H1 (cell line): ENCODE measurements around the gene PRR7.

Experiments used
- ASH2L ChIP-seq: fragments of 200-600, 300-600 bp; sonication (generic); IDR thresholded peaks from one replicate; pipeline ENCODE4 v1.7.1; 2017; ENCODE audit warnings: low read length
- BCL11A ChIP-seq, 2 experiments: IDR thresholded peaks; one replicate each; pipeline ENCODE4 v1.6.1; 2011; ENCODE audit warnings: low read depth in 2 of 2, low read length in 2 of 2, mild to moderate bottlenecking in 2 of 2
- EGR1 ChIP-seq: IDR thresholded peaks from 2 replicates; pipeline ENCODE4 v1.6.1; 2011; ENCODE audit warnings: low read depth, low read length, borderline replicate concordance
- EZH2 ChIP-seq: fragments of 200-600 bp; sonication (generic); IDR thresholded peaks from 2 replicates; pipeline ENCODE4 v1.7.1; 2012; ENCODE audit warnings: low read depth, mild to moderate bottlenecking, moderate library complexity, low read length, inconsistent platforms; ENCODE audit not compliant: severe bottlenecking
- FOSL1 ChIP-seq: IDR thresholded peaks from 2 replicates; pipeline ENCODE4 v1.6.1; 2011; ENCODE audit warnings: mild to moderate bottlenecking, low read depth, low read length, moderate library complexity; ENCODE audit not compliant: insufficient read depth
- HDAC6 ChIP-seq: IDR thresholded peaks from one replicate; pipeline ENCODE4 v1.7.1; 2012; ENCODE audit warnings: low read depth, mild to moderate bottlenecking, inconsistent platforms, low read length, moderate library complexity
- JUN ChIP-seq: IDR thresholded peaks from 2 replicates; pipeline ENCODE4 v1.6.1; 2011; ENCODE audit warnings: low read depth, mild to moderate bottlenecking, improper control_type of control experiment, low read length
- KDM4A ChIP-seq: IDR thresholded peaks from one replicate; pipeline ENCODE4 v1.7.1; 2012; ENCODE audit warnings: low read depth, mild to moderate bottlenecking, moderate library complexity, low read length, inconsistent platforms; ENCODE audit not compliant: severe bottlenecking
- NANOG ChIP-seq: IDR thresholded peaks from 2 replicates; pipeline ENCODE4 v1.6.1; 2011; ENCODE audit warnings: low read length, low read depth, mild to moderate bottlenecking, inconsistent platforms; ENCODE audit not compliant: insufficient read depth, poor library complexity, severe bottlenecking
- POLR2A ChIP-seq, 2 experiments: IDR thresholded peaks; 1 replicate in 1 of 2; 2 replicates in 1 of 2; pipeline ENCODE4 v1.6.1; 2011; ENCODE audit warnings: low read depth in 2 of 2, low read length in 2 of 2, mild to moderate bottlenecking in 2 of 2; ENCODE audit errors: control extremely low read depth in 1 of 2
- RAD21 ChIP-seq, 2 experiments: IDR thresholded peaks in 1 of 2; conservative IDR thresholded peaks in 1 of 2; 2 replicates each; pipeline ENCODE4 v1.6.1; 2011; ENCODE audit warnings: low read depth in 2 of 2, low read length in 2 of 2, improper control_type of control experiment in 1 of 2, inconsistent platforms in 1 of 2, mild to moderate bottlenecking in 1 of 2, moderate library complexity in 1 of 2
- RNF2 ChIP-seq: fragments of 200-900, 300-1000 bp; sonication (generic); IDR thresholded peaks from 2 replicates; pipeline ENCODE4 v1.7.1; 2016; ENCODE audit warnings: borderline replicate concordance, low read depth, mild to moderate bottlenecking, antibody characterized with exemption, low read length; ENCODE audit not compliant: poor library complexity, severe bottlenecking; ENCODE audit errors: missing control alignments
- TBP ChIP-seq: IDR thresholded peaks from 2 replicates; pipeline ENCODE4 v1.6.1; 2011; ENCODE audit warnings: low read depth, low read length, improper control_type of control experiment
- TF ChIP-seq, protein P1 (sequence below), 3 experiments: IDR thresholded peaks; 1 replicate in 2 of 3; 2 replicates in 1 of 3; pipeline versions ENCODE4 v1.5.1 to v1.6.1; 2011; ENCODE audit warnings: low read length in 3 of 3, mild to moderate bottlenecking in 3 of 3, inconsistent platforms in 2 of 3, low read depth in 1 of 3, moderate library complexity in 1 of 3; ENCODE audit not compliant: insufficient read depth in 1 of 3; ENCODE audit errors: control extremely low read depth in 1 of 3

DNA sequence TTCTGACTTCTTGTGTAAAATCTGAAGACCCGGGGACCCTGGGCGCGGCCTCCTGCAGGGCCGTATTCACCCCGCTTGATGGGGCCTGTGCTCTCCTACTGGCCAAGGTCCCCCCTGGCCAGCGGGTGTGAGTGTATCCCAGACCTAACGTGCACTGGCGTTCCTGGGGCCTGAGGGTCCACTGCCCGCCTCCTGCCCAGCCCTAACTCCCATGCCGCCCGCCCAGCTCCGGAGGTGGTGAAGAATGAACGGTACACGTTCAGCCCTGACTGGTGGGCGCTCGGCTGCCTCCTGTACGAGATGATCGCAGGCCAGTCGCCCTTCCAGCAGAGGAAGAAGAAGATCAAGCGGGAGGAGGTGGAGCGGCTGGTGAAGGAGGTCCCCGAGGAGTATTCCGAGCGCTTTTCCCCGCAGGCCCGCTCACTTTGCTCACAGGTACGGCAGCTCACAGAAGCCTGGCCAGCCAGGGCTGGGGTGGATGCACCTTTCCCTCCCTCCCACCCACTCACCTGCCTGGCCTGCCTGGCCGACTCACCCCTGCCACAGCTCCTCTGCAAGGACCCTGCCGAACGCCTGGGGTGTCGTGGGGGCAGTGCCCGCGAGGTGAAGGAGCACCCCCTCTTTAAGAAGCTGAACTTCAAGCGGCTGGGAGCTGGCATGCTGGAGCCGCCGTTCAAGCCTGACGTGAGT lies 10.6 kb upstream of the PRR7 start:
- TF ChIP-seq, protein P1, sequence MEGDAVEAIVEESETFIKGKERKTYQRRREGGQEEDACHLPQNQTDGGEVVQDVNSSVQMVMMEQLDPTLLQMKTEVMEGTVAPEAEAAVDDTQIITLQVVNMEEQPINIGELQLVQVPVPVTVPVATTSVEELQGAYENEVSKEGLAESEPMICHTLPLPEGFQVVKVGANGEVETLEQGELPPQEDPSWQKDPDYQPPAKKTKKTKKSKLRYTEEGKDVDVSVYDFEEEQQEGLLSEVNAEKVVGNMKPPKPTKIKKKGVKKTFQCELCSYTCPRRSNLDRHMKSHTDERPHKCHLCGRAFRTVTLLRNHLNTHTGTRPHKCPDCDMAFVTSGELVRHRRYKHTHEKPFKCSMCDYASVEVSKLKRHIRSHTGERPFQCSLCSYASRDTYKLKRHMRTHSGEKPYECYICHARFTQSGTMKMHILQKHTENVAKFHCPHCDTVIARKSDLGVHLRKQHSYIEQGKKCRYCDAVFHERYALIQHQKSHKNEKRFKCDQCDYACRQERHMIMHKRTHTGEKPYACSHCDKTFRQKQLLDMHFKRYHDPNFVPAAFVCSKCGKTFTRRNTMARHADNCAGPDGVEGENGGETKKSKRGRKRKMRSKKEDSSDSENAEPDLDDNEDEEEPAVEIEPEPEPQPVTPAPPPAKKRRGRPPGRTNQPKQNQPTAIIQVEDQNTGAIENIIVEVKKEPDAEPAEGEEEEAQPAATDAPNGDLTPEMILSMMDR (IDR thresholded peaks at IDR 0.05; ENCODE audit: control extremely low read depth in 1 of 3, insufficient read depth in 1 of 3, low read depth in 1 of 3, low read length in 3 of 3): no peak
- TF ChIP-seq BCL11A (IDR thresholded peaks at IDR 0.05; ENCODE audit: low read depth in 2 of 2, low read length in 2 of 2) (no peak), HDAC6 (no peak), EZH2 (no peak), EGR1 (no peak), FOSL1 (no peak), JUN (no peak), POLR2A (IDR thresholded peaks at IDR 0.05; ENCODE audit: control extremely low read depth in 1 of 2, low read depth in 2 of 2, low read length in 2 of 2) (no peak), ASH2L (no peak), RAD21 (IDR thresholded peaks at IDR 0.05 in 1 of 2, conservative IDR thresholded peaks at IDR 0.05 in 1 of 2; ENCODE audit: low read depth in 2 of 2, low read length in 2 of 2) (no peak), NANOG (no peak), RNF2 (no peak), TBP (no peak), KDM4A (no peak)
